KMS-11 (cell line): ENCODE results near the gene SNAP91.

Experiments used
- H2AFZ ChIP-seq: fragments of 200-600 bp; sonication (generic); 2 replicates; pipeline ENCODE4 v1.6.1; 2016; ENCODE audit warnings: antibody characterized with exemption, mixed run types, low read depth
- H3K27ac ChIP-seq: fragments of 200-600 bp; sonication (generic); 2 replicates; pipeline ENCODE4 v1.6.1; 2016; ENCODE audit warnings: mild to moderate bottlenecking, mixed run types
- H3K27me3 ChIP-seq: fragments of 200-600 bp; sonication (generic); 2 replicates; pipeline ENCODE4 v1.6.1; 2017; ENCODE audit warnings: mild to moderate bottlenecking, low read depth, mixed run types, moderate library complexity; ENCODE audit not compliant: insufficient read depth
- H3K36me3 ChIP-seq: fragments of 200-600 bp; sonication (generic); 2 replicates; pipeline ENCODE4 v1.6.1; 2017; ENCODE audit warnings: mild to moderate bottlenecking, mixed run types; ENCODE audit not compliant: insufficient read depth
- H3K4me1 ChIP-seq: fragments of 200-600 bp; sonication (generic); 2 replicates; pipeline ENCODE4 v1.6.1; 2016; ENCODE audit warnings: mild to moderate bottlenecking, low read depth, mixed run types; ENCODE audit not compliant: poor library complexity, severe bottlenecking
- H3K4me2 ChIP-seq: fragments of 200-600 bp; sonication (generic); 2 replicates; pipeline ENCODE4 v1.7.0; 2016; ENCODE audit warnings: mild to moderate bottlenecking, mixed run types
- H3K4me3 ChIP-seq: fragments of 200-600 bp; sonication (generic); IDR thresholded peaks from 2 replicates; pipeline ENCODE4 v1.6.1; 2017; ENCODE audit warnings: low read depth, low read length, mixed read lengths; ENCODE audit not compliant: insufficient read depth
- H3K79me2 ChIP-seq: fragments of 200-600 bp; sonication (generic); 2 replicates; pipeline ENCODE4 v1.6.1; 2016; ENCODE audit warnings: low read depth, mixed run types; ENCODE audit not compliant: insufficient read depth
- H3K9ac ChIP-seq: fragments of 200-600 bp; sonication (generic); 2 replicates; pipeline ENCODE4 v1.6.1; 2016; ENCODE audit warnings: mild to moderate bottlenecking, mixed run types
- H4K20me1 ChIP-seq: fragments of 200-600 bp; sonication (generic); 2 replicates; pipeline ENCODE4 v1.6.1; 2016; ENCODE audit warnings: mild to moderate bottlenecking, mixed run types; ENCODE audit not compliant: insufficient read depth
- CTCF ChIP-seq: fragments of 200-600 bp; sonication (generic); conservative IDR thresholded peaks from 2 replicates; pipeline ENCODE4 v1.6.1; 2017; ENCODE audit warnings: low read depth, mild to moderate bottlenecking, antibody characterized with exemption, low read length, moderate library complexity, mixed read lengths

Gene SNAP91

DNA sequence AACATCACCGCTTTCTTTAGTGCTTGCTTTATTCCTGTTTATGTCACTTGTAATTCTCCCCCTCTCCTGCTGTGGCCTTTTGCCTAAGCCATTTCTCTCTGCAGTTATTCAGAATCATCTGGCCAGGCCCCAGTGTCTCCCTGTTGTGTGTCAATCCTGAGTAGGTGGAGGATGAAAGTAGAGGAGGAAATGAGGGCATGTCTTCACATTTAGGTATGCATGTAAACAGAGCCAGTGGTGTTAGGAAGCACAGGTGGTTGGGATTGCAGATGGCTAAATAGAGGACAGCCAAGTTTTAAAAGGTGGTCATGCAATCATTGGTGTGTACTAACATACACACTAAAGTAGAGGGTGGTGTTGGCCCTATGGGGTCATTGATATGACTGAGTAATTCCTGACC is 191.4 kb downstream of the SNAP91 start:
- Histone ChIP-seq H3K79me2 (no peaks in the 10 kb centered on the region), H4K20me1 (no peaks in the 10 kb centered on the region), H3K36me3 (no peaks in the 10 kb centered on the region), H3K4me1 (no peaks in the 10 kb centered on the region), H3K9ac (no peak overlapping the region), H3K4me3 (no peak overlapping the region), H3K27me3 (no peaks in the 10 kb centered on the region), H2AFZ (no peak overlapping the region), H3K27ac (no peak overlapping the region), H3K4me2 (no peak overlapping the region)
- TF ChIP-seq CTCF = no peak

DNA sequence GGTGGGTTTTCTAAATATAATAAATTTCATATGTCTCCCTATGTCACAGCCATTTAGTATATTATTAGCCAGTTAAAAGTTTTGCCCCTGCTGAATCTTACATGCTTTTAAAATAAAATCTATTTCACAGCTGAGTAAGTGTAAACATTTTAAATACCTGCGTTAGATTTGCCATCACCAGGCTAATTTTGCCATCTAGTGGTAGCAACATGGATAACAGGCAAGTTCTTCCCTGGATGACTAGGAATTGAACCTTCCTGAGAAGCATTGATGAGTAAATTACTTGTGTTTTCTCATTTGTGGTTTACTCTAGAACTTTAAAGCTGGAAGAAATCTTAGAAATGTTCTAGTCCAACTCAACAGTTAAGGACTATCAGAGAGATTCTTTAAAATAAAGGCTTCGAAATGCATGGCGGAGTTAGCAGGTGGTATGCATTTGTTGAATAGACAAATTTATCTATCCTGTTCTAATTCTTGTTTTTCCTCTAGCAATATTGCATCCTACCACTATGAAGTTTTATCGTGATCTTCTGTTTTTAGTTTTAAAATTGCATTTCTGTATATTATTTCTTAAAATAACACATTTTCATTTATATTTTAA is 193.9 kb downstream of the SNAP91 start:
- H3K36me3 ChIP-seq = no peaks in the 10 kb centered on the region
- no peaks in the 10 kb centered on the region for H3K79me2 ChIP-seq
- no peaks in the 10 kb centered on the region for H3K27me3 ChIP-seq

DNA sequence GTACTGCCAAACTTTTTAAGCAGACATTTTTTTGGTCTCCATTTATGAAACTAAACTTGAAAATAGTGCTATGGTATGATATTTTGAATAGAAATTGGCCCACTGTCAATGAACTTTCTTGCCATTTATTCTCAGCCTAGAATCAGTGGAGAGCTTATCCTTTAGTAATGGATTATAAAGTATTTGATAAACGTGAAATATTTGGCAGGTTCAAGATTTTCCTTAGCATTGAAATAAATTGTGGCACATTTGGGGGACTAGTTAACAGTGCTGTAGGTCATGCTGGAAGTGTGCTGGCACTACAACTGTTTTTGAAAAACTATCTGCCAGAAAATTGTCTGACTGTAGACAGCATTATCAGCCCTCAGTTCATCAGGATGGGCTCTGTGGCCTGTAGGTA is 194.4 kb downstream of the SNAP91 start:
- no peak for TF ChIP-seq CTCF
- no peaks in the 10 kb centered on the region for H4K20me1 ChIP-seq
- H3K36me3 ChIP-seq = no peaks in the 10 kb centered on the region
- H3K27me3 ChIP-seq = no peaks in the 10 kb centered on the region
- H3K9ac ChIP-seq = no peak overlapping the region
- H3K4me3 ChIP-seq = no peak overlapping the region
- no peak overlapping the region for H2AFZ ChIP-seq
- no peak overlapping the region for H3K4me2 ChIP-seq
- no peaks in the 10 kb centered on the region for H3K4me1 ChIP-seq
- no peaks in the 10 kb centered on the region for H3K79me2 ChIP-seq
- H3K27ac ChIP-seq = no peak overlapping the region

More for the DNA sequence above, 193.9 kb downstream of the SNAP91 start:
- Histone ChIP-seq H4K20me1 (no peaks in the 10 kb centered on the region), H2AFZ (no peak overlapping the region), H3K4me2 (no peak overlapping the region), H3K4me1 (no peaks in the 10 kb centered on the region), H3K27ac (no peak overlapping the region), H3K4me3 (no peak overlapping the region), H3K9ac (no peak overlapping the region)
- peak; percentile 88 for TF ChIP-seq CTCF

GRCh38 chr6:83511901-83512681 is 196.8 kb downstream of the SNAP91 start, which contains the start of gene PRSS35:
TSS of gene PRSS35 (plus strand) at chr6:83512534. CDS start at chr6:83523442, 10,908 bp downstream.
- Histone ChIP-seq H3K4me3 (no peak within 1 kb of the TSS), H3K79me2 (no peaks in the 10 kb centered on the region), H4K20me1 (no peaks in the 10 kb centered on the region), H3K9ac (no peak within 1 kb of the TSS), H2AFZ (peak within 1 kb of the TSS; percentile 47; the same call in 1 of the 2 replicates), H3K27me3 (no peaks in the 10 kb centered on the region), H3K27ac (no peak within 1 kb of the TSS), H3K36me3 (no peaks in the 10 kb centered on the region), H3K4me1 (no peaks in the 10 kb centered on the region), H3K4me2 (peak within 1 kb of the TSS; percentile 17; the same call in 1 of the 2 replicates)
- TF ChIP-seq CTCF = no peak
